ES-I3 (cell line): ENCODE data around the gene HIPK1.

Experiments
- H3K36me3 ChIP-seq: 2 replicates; pipeline ENCODE4 v1.6.1; 2013; ENCODE audit warnings: mild to moderate bottlenecking, low read length, control low read depth, moderate library complexity; ENCODE audit not compliant: insufficient read depth
- H3K4me1 ChIP-seq: 2 replicates; pipeline ENCODE4 v1.6.1; 2013; ENCODE audit warnings: mild to moderate bottlenecking, control low read depth, low read length; ENCODE audit not compliant: insufficient read depth
- H3K9ac ChIP-seq: 2 replicates; pipeline ENCODE4 v1.6.1; 2013; ENCODE audit warnings: low read depth, mild to moderate bottlenecking, low read length, moderate library complexity
- H3K9me3 ChIP-seq: 2 replicates; pipeline ENCODE4 v1.6.1; 2013; ENCODE audit warnings: mild to moderate bottlenecking, low read length, moderate library complexity; ENCODE audit not compliant: control insufficient read depth, insufficient read depth

Gene HIPK1

GRCh38 chr1:113928941-113929749, at the start of gene HIPK1:
TSS of gene HIPK1 (plus strand) at chr1:113929324.
- Histone ChIP-seq H3K9me3 (no peaks in the 10 kb centered on the region), H3K9ac (peak within 1 kb of the TSS; percentile 68), H3K4me1 (0 out of 2 replicates have a peak, but pooled peaks cover 2% of the 10 kb centered on the region), H3K36me3 (no peaks in the 10 kb centered on the region)

- H3K36me3 ChIP-seq = no peaks in the 10 kb centered on the region
- H3K9me3 ChIP-seq = no peaks in the 10 kb centered on the region
- no peak overlapping the region for H3K9ac ChIP-seq
- H3K4me1 ChIP-seq = no peaks in the 10 kb centered on the region
Observed at GRCh38 chr1:113879739-113880038, 49.4 kb upstream of the HIPK1 start.

- H3K9me3 ChIP-seq = no peaks in the 10 kb centered on the region
- H3K9ac ChIP-seq = no peak overlapping the region
- no peaks in the 10 kb centered on the region for H3K36me3 ChIP-seq
- H3K4me1 ChIP-seq = no peaks in the 10 kb centered on the region
Observed at GRCh38 chr1:113881661-113882060, 47.5 kb upstream of the HIPK1 start.

GRCh38 chr1:113886417-113887401, 42.4 kb upstream of the HIPK1 start:
- Histone ChIP-seq H3K9ac (no peak overlapping the region), H3K9me3 (no peaks in the 10 kb centered on the region), H3K4me1 (no peaks in the 10 kb centered on the region), H3K36me3 (no peaks in the 10 kb centered on the region)

GRCh38 chr1:113887402-113888175, 41.5 kb upstream of the HIPK1 start, which contains the start of gene BCL2L15:
TSS of gene BCL2L15 (minus strand) at chr1:113887581. CDS start at chr1:113887375, 206 bp downstream.
- Histone ChIP-seq H3K36me3 (no peaks in the 10 kb centered on the region), H3K9me3 (no peaks in the 10 kb centered on the region), H3K9ac (no peak within 1 kb of the TSS), H3K4me1 (no peaks in the 10 kb centered on the region)

GRCh38 chr1:113890816-113891215, 38.3 kb upstream of the HIPK1 start:
- H3K9ac ChIP-seq = no peak overlapping the region
- H3K4me1 ChIP-seq = no peaks in the 10 kb centered on the region
- no peaks in the 10 kb centered on the region for H3K36me3 ChIP-seq
- no peaks in the 10 kb centered on the region for H3K9me3 ChIP-seq

- H3K9me3 ChIP-seq = no peaks in the 10 kb centered on the region
- no peaks in the 10 kb centered on the region for H3K4me1 ChIP-seq
- H3K9ac ChIP-seq = no peak overlapping the region
- H3K36me3 ChIP-seq = peaks cover 2% of the 10 kb centered on the region; the same call in 1 of the 2 replicates
Observed at GRCh38 chr1:113891631-113892220, 37.4 kb upstream of the HIPK1 start.

- Histone ChIP-seq H3K36me3 (peaks cover 2% of the 10 kb centered on the region), H3K9ac (no peak overlapping the region), H3K9me3 (no peaks in the 10 kb centered on the region), H3K4me1 (no peaks in the 10 kb centered on the region)
Observed at GRCh38 chr1:113893267-113893666, 35.9 kb upstream of the HIPK1 start.

GRCh38 chr1:113895098-113895497, 34.0 kb upstream of the HIPK1 start:
- peaks cover 9% of the 10 kb centered on the region for H3K36me3 ChIP-seq
- no peaks in the 10 kb centered on the region for H3K4me1 ChIP-seq
- H3K9me3 ChIP-seq = no peaks in the 10 kb centered on the region
- H3K9ac ChIP-seq = no peak overlapping the region

GRCh38 chr1:113895961-113896360, 33.2 kb upstream of the HIPK1 start:
- no peaks in the 10 kb centered on the region for H3K4me1 ChIP-seq
- no peaks in the 10 kb centered on the region for H3K9me3 ChIP-seq
- H3K9ac ChIP-seq = no peak overlapping the region
- H3K36me3 ChIP-seq = peaks cover 11% of the 10 kb centered on the region

GRCh38 chr1:113898241-113898814, 30.8 kb upstream of the HIPK1 start:
- H3K9me3 ChIP-seq = no peaks in the 10 kb centered on the region
- H3K4me1 ChIP-seq = peaks cover under 1% of the 10 kb centered on the region; the same call in 1 of the 2 replicates
- no peak overlapping the region for H3K9ac ChIP-seq
- peaks cover 11% of the 10 kb centered on the region for H3K36me3 ChIP-seq

GRCh38 chr1:113899111-113899510, 30.0 kb upstream of the HIPK1 start:
- Histone ChIP-seq H3K4me1 (peaks cover 3% of the 10 kb centered on the region), H3K9ac (no peak overlapping the region), H3K36me3 (peaks cover 11% of the 10 kb centered on the region), H3K9me3 (no peaks in the 10 kb centered on the region)

- Histone ChIP-seq H3K4me1 (peaks cover 3% of the 10 kb centered on the region), H3K9me3 (no peaks in the 10 kb centered on the region), H3K36me3 (peaks cover 8% of the 10 kb centered on the region), H3K9ac (no peak overlapping the region)
Observed at GRCh38 chr1:113901191-113901590, 27.9 kb upstream of the HIPK1 start.
